SKM-1 (cell line): ENCODE data around the gene CST7.

Experiments
- DNase-seq: peaks from one replicate; lab custom pipeline; 2025; ENCODE audit not compliant: unreplicated experiment; lab: John Stamatoyannopoulos, UW

The CST7 gene

DNA sequence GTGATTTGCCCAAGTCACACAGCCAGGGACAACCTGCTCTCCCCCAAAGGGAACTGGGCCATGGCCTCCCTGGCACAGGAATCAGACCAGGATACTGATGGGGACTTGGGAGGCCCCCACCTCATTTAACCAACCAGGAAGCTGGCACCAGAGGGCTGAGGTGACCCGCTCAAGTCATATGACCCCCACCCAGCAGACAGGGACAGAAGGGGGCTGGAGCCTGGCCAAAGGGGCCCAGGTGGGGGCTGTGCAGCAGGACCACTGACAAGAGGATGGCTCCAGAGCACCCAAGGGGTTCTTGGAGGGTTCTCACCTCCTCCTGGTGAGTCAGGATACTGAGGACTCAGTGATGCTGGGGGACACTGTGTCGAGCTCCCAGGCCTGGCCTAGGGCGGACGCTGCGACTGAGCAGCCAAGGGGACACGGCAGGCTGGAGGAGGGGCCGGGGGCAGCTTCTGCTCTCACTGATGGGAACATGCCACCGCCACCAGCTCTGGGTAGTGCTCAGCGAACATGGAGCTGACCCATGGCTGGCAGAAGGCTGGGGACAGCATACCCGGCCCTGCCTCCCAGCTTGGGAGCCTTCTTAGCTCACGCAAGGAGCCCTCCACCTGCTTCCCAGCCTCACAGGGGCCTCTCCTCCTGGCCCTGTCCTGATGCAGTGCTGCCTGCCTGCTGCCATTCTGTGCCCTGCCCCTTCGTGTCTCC, 1.2 kb downstream of the CST7 start:
- DNase-seq = no peak

- DNase-seq = no peak
Observed at GRCh38 chr20:24950836-24951525, 1.9 kb downstream of the CST7 start.

DNA sequence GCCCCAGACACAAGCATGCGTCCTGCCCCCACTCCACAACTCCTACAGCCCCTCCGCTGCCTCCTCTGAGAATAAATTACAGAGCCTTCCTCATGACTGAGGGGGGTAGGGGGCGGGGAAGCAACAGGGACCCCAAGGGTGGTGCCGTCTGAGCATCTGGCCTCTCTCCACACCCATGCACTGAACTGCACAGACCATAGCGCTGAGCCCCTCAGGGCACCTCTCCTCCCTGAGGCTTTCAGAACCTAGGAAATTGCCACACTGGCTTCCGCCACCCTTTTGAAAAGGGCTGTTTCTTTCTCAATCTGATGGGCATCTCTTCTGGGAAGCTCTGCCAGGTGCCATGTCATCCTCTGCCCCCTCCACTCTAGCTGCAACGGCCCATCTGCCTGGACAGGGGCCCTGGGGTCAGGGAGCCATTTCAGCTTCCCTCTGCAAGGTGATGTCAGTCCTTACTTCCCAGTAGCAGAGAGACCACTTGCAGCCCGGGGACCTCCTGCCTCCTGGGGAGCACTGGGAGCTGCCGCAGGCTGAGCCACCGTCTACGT, 2.5 kb downstream of the CST7 start:
- DNase-seq = no peak

GRCh38 chr20:24952376-24953208, 3.5 kb downstream of the CST7 start:
- DNase-seq = no peak

DNA sequence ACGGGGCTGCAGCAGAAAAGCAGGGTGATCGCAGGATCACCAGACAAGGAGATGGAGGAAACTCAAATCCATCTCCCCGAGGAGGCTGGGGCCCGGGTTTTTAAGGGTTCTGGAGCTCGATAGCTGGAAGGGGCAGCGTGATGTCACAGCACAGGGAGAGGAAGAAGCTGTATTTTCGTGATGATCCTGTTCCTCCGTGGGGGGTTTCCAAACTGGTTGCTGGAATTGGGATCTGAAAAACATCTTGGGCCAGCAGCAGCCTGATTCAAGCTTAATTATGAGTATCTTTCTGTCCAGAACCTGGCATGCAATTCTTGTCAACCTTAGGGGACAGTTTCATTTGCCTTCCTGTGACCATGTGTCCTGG, 4.1 kb downstream of the CST7 start:
- no peak for DNase-seq

GRCh38 chr20:24953621-24954133, 4.6 kb downstream of the CST7 start:
- no peak for DNase-seq

GRCh38 chr20:24954151-24954550, 5.1 kb downstream of the CST7 start:
- DNase-seq = no peak

DNA sequence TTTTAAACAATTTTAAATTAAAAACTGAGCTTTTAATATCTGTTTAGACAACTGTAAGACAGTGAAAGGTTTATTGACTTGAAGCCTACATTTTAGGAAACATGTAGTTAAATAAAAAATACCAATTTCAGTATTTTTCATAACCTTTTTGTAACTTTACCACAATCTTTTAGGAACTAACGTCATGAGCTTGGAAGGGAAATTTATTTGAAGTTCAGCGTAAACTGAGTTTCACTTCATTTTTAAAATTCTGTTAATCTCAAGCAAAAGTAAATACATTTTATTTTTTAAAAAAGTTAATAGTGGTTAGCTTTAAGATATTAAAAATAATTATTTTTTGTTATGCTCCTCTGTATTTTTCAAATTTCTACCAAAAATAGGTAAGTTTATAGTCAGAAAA, 5.5 kb downstream of the CST7 start:
- no peak for DNase-seq

DNA sequence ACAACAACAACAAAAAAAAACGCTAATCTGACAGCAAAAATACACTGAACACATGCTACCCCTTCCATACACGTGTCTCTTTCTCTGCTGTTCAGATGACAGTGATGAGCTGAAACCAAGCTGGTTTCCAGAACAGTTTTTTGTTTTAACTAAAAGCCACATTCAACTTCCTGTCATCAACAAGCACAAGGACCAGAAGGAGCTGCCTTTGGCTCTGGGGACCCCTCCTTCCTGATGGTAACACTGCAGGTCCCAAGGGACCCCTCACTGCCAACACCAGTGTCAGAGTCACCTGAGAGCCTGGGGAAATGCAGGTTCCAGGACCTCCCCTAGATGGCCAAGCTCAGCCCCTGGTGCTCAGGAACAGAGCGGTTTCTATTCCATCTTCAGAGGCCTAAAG, 6.0 kb downstream of the CST7 start:
- no peak for DNase-seq

DNA sequence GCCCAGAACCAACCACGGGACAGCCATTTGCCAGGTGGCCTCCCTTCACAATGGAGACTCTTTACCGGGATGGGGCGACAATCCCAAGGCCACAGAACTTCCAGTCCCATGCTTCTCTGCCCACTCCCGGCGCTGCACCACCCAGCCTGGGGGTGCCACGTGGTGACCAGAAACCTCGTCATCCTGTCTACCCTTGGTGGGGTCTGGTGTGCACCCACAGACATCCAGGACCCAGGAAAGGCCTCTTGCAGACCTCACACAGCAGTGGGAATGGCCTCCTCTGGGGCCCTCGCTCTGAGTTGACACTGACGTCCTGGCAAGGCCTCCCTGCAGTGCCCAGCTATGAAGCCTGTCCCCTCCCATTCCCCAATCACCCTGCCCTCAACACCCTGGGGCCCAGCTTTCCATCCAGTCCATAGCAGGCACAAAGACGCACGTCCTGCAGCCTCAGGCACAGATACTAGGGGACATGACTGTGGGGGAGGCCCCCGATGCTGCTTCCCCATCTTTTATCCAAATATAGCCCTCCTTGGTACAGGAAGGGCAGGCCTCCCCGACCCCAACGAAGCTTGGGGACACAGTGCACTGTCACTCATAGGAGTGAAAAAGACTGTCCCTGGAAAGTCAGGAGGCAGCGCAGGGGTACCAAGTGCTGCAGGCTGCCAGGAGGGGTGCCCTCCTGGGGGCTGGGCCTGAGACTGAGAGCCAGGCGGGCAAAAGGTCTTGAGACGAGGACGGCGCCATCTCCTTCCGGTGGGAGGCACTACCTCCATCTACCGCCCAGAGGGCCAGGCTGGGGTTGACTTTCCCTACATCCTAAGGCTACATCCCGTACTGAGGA, 7.2 kb downstream of the CST7 start:
- no peak for DNase-seq

DNA sequence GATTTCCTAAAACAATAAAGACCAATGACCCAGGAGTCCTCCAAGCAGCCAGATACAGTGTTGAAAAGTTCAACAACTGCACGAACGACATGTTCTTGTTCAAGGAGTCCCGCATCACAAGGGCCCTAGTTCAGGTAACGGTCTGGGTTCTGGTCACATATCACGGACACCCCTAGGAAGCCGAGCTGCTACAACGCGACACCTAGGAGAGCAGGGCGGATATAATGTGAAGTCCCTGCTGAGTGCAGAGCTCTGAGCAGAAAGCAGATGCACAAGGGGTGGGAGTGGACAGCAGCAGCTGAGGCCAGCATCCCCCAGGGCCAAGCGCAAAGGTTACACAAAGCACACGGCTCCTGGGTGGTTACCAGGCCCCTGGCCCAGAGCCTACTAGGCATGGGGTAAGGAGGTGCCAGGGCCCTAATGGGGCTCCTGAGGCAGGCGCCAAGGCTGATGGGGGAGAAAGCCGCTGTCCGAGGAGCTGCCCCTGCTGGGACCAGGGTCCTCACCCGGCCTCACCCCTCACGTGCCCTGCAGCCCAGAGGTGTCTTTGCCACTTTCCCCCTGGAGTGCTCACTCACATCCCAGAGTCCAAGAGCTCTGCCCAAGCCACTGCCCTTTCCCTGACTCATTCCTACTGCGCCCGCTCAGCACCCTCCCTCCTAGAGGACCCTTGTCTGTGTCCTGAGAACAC, 8.4 kb downstream of the CST7 start:
- DNase-seq = no peak

DNA sequence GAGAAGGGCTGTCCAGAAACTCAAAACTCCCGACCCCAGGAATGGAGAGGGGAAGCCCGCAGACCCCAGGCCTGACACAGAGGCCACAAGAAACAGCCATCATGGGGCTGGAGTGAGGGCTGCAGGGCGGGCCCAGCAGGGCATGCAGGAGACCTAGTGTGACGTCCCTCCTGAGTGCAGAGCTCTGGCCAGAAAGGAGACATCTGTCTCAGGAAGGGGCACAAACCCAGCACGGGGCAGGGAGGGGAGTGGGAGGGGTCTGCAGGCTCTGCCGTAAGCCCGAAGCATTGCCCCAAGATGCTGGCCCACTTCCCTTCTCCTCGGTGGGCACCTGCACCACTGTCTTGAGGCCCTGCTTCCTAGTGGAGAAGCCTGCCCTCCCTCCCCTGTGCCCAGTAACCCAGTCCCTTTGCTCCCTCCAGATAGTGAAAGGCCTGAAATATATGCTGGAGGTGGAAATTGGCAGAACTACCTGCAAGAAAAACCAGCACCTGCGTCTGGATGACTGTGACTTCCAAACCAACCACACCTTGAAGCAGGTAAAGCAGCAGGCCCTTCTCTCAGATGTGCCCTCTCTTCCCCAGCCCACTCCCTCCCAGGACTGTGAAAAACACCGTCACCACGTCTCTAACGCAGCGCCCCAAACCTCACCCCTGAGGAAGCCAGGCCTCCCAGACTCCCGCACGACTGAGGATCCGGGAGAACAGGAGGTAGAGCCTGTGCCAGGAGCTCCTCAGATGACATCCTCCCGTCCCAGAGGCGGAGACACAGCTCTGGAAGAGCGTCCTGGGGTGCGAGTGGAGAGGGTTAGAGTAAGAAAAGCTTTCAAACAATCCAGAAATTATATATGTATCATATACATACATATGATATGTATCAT, 9.7 kb downstream of the CST7 start:
- DNase-seq = no peak

GRCh38 chr20:24959591-24960301, 10.7 kb downstream of the CST7 start:
- DNase-seq = no peak

DNA sequence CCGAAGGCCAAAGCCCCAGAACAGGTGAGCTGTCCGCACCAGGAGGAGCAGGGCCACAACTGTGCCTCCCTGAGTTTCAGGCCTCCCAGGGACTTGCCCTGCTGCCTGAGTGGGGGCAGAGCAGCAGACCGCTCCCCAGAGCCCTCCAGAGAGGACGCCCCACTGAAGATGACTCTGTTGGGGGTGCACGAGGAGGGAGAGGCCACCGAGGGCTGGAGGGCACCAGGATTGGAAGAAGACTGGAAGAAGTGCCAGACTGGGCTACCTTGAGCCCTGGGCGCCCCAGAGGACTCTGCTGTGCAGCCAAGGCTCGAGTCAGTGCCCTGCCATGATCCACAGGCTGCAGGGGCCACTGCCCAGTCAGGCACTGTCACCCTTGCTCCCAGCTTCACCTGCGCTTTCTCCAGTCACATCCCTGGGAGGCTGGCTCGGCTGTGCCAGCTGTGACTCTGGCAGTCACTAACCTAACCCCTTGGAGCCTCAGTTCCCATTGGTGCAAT, 11.3 kb downstream of the CST7 start:
- DNase-seq = no peak

GRCh38 chr20:24960861-24961260, 11.8 kb downstream of the CST7 start:
- no peak for DNase-seq

DNA sequence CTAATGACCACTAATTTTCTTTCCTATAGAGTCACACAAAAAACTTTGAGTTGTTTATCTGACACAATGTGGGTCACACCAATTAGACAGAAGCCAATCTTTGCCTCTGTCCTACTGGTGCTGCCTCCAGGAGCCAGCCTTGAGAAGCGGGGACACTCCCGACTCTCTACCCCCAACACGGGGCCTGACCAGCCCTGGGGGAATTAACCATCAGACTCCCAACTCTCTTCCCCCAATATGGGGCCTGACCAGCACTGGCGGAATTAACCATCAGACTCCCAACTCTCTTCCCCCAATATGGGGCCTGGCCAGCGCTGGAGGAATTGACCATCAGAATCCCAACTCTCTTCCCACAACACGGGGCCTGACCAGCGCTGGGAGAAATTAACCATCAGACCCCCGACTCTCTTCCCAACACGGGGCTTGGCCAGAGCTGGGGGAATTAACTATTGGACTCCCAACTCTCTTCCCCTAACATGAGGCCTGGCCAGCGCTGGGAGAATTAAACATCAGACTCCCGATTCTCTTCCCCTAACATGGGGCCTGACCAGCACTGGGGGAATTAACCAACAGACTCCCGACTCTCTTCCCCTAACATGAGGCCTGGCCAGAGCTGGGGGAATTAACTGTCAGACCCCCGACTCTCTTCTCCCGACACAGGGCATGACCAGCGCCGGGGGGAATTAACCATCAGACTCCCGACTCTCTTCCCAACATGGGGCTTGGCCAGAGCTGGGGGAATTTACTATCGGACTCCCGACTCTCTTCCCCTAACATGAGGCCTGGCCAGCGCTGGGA, 12.5 kb downstream of the CST7 start:
- DNase-seq = no peak

DNA sequence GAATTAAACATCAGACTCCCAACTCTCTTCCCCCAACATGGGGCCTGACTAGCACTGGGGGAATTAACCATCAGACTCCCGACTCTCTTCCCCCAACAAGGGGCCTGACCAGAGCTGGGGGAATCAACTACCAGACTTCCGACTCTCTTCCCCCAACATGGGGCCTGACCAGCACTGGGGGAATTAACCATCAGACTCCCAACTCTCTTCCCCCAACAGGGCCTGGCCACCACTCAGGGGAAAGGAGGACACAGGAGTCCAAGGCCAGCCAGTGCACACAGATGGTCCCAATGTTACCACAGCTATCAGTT, 13.1 kb downstream of the CST7 start:
- DNase-seq = no peak

DNA sequence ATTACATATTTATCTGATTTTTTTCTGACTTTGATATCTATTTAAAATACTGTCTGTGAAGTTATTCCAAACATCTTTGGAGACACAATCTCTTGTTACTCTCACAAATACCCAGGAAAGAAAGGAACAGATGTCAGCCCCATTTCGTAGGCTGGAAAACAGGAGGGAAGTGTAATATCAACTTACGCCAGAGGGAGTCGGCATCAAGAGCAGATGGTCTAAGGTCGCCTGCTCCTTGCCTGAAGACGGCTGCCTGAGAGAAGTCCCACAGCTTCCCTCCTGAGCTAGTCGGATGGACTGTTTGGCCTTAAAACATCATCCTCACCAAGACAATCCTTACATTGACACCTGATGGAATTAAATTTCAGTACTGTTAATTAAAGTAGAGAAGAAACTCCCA, 13.4 kb downstream of the CST7 start:
- DNase-seq = no peak
